NT2/D1 (cell line): ENCODE measurements around the gene PIK3R1.

Experiments used
- DNase-seq: peaks from one replicate; pipeline ENCODE4 v3.0.0-alpha.2; 2011; ENCODE audit warnings: low read depth, low spot score
- H3K27me3 ChIP-seq: 2 replicates; pipeline ENCODE4 v1.6.0; 2011; ENCODE audit warnings: mild to moderate bottlenecking; ENCODE audit not compliant: insufficient read length, insufficient read depth
- H3K36me3 ChIP-seq: 2 replicates; pipeline ENCODE4 v1.6.1; 2011; ENCODE audit warnings: mild to moderate bottlenecking, low read length, mixed read lengths; ENCODE audit not compliant: insufficient read depth, insufficient read length
- H3K4me1 ChIP-seq: 2 replicates; pipeline ENCODE4 v1.5.1; 2011; ENCODE audit not compliant: insufficient read depth, insufficient read length
- H3K4me3 ChIP-seq: 2 replicates; pipeline ENCODE4 v1.5.1; 2011; ENCODE audit warnings: low read depth; ENCODE audit not compliant: insufficient read length
- H3K9ac ChIP-seq: 2 replicates; pipeline ENCODE4 v1.6.0; 2011; ENCODE audit warnings: low read depth; ENCODE audit not compliant: insufficient read length
- H3K9me3 ChIP-seq: 2 replicates; pipeline ENCODE4 v1.5.1; 2011; ENCODE audit warnings: mild to moderate bottlenecking, low read length; ENCODE audit not compliant: insufficient read depth
- SUZ12 ChIP-seq: IDR thresholded peaks from 2 replicates; pipeline ENCODE4 v1.6.1; 2011; ENCODE audit not compliant: insufficient read length, insufficient read depth; ENCODE audit errors: extremely low read depth
- YY1 ChIP-seq: IDR thresholded peaks from 2 replicates; pipeline ENCODE4 v1.6.1; 2011; ENCODE audit not compliant: insufficient read length, insufficient read depth
- ZNF274 ChIP-seq: IDR thresholded peaks from 2 replicates; pipeline ENCODE4 v1.6.1; 2011; ENCODE audit warnings: mild to moderate bottlenecking, low read depth, low read length

PIK3R1 gene

GRCh38 chr5:68247627-68248026 lies 32.1 kb downstream of the PIK3R1 start:
- no peaks in the 10 kb centered on the region for H3K36me3 ChIP-seq

GRCh38 chr5:68248896-68249295 lies 33.3 kb downstream of the PIK3R1 start:
- Histone ChIP-seq H3K9me3 (no peaks in the 10 kb centered on the region), H3K4me3 (no peak overlapping the region), H3K9ac (no peak overlapping the region), H3K4me1 (no peaks in the 10 kb centered on the region), H3K27me3 (no peaks in the 10 kb centered on the region), H3K36me3 (no peaks in the 10 kb centered on the region)
- no peak for TF ChIP-seq SUZ12
- TF ChIP-seq YY1, result no peak
- TF ChIP-seq ZNF274, result no peak
- DNase-seq, result no peak

More at GRCh38 chr5:68247627-68248026, 32.1 kb downstream of the PIK3R1 start:
- no peak for DNase-seq
- no peaks in the 10 kb centered on the region for H3K9me3 ChIP-seq
- no peaks in the 10 kb centered on the region for H3K4me1 ChIP-seq
- no peak overlapping the region for H3K4me3 ChIP-seq
- no peaks in the 10 kb centered on the region for H3K27me3 ChIP-seq
- H3K9ac ChIP-seq, result no peak overlapping the region
- TF ChIP-seq SUZ12 (no peak), YY1 (no peak), ZNF274 (no peak)

- Histone ChIP-seq H3K9me3 (no peaks in the 10 kb centered on the region), H3K9ac (no peak overlapping the region), H3K4me3 (no peak overlapping the region), H3K36me3 (no peaks in the 10 kb centered on the region), H3K27me3 (no peaks in the 10 kb centered on the region), H3K4me1 (no peaks in the 10 kb centered on the region)
- TF ChIP-seq YY1 (no peak), SUZ12 (no peak)
- DNase-seq, result no peak
These were observed 34.0 kb downstream of the PIK3R1 start for GRCh38 chr5:68249520-68249919.

DNA sequence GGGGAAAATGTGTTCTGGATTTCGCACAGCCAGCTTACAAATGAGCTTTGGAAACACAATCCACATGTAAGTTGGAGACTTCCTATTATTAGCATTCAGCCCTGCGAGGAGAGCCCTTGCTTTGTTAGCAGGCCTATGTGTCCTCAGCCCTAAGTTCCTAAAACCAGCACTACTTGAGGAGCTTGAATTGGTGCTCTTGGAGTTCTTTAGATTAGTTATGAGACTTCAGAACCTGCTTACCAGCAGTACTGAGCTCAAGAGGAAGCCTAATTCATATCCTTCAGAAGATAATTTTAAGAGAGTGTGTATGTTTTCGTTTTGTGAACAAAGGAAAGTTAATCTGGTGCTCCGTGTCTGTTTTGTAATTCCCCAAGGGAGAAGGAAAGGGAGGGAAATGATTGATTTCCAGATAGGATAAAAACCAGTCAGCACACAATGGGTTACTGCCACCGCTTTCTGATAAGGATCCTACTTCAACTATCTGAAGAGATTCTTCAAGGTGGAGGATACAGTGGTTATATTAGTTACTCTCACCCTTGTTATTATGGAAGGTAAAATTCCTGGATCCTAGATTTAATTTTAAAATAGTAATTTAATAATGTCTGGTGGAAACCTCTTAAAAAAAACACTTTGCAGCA lies 35.2 kb downstream of the PIK3R1 start:
- Histone ChIP-seq H3K9ac (no peak overlapping the region), H3K36me3 (no peaks in the 10 kb centered on the region), H3K27me3 (no peaks in the 10 kb centered on the region), H3K9me3 (no peaks in the 10 kb centered on the region), H3K4me3 (no peak overlapping the region), H3K4me1 (no peaks in the 10 kb centered on the region)
- no peak for DNase-seq
- TF ChIP-seq SUZ12 (no peak), YY1 (no peak), ZNF274 (no peak)

DNA sequence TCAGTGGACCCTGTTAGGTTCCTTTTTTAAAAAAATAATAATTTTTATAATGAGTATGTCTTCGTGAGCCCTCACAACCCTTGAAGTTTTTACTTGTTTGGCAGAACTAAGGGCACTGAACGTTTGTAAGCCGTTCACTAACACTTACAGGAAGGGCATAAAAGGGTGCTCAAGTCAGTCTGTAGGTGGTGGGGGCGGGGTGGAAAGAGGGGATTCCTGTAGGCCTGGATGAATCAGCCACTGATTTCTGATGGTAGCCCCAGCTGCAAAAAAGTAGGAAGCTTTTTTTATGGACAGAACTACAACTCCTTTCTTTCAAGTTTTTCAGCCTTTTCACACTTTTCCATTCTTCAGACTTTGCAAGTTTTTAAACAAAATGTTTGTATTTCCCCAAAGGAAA lies 35.8 kb downstream of the PIK3R1 start:
- TF ChIP-seq ZNF274, result no peak
- TF ChIP-seq YY1, result no peak
- TF ChIP-seq SUZ12, result no peak
- DNase-seq, result no peak
- no peaks in the 10 kb centered on the region for H3K27me3 ChIP-seq
- no peaks in the 10 kb centered on the region for H3K9me3 ChIP-seq
- no peaks in the 10 kb centered on the region for H3K36me3 ChIP-seq
- H3K4me3 ChIP-seq, result no peak overlapping the region
- no peak overlapping the region for H3K9ac ChIP-seq
- H3K4me1 ChIP-seq, result no peaks in the 10 kb centered on the region

DNA sequence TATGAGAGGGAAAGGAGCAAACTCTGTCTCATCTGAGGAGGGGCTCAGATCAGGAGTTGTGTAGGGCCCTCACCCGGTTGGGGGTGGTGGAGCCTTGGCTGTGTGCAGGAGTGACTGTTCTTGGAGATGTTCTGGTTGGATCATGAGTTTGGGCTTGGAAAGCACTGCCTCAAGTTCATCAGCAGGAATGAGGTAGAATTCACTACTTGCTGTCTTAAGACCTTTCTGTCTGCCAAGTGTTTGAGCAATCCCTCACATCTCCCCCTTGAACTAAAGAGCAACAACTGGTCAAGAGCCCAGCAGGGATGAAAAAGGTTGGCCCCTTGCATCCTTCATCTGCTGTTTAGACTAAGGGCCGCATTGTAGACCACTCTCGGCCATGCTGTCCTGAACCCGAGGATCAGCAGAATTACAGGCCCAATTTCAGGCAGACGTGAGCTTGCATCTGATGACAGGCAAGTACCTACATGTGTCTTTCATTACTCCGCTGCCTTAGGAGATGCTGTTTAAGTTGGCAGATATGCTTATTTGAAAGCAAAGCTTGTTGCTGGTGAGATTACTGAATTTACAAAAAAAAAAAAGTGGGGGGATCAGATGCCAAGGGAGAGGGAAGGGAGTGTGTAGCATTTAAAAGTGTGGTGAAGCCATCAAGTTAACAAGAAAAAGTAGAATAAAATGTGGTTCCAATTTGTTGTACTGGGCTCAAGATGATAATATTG lies 36.4 kb downstream of the PIK3R1 start:
- no peak for TF ChIP-seq ZNF274
- no peak for TF ChIP-seq SUZ12
- TF ChIP-seq YY1, result no peak
- no peaks in the 10 kb centered on the region for H3K36me3 ChIP-seq
- no peak overlapping the region for H3K9ac ChIP-seq
- H3K4me3 ChIP-seq, result no peak overlapping the region
- no peaks in the 10 kb centered on the region for H3K4me1 ChIP-seq
- H3K9me3 ChIP-seq, result no peaks in the 10 kb centered on the region
- H3K27me3 ChIP-seq, result no peaks in the 10 kb centered on the region
- no peak for DNase-seq

- no peak overlapping the region for H3K4me3 ChIP-seq
- peak; percentile 40 for DNase-seq
- no peaks in the 10 kb centered on the region for H3K4me1 ChIP-seq
- H3K27me3 ChIP-seq, result no peaks in the 10 kb centered on the region
- no peaks in the 10 kb centered on the region for H3K9me3 ChIP-seq
- H3K9ac ChIP-seq, result no peak overlapping the region
- H3K36me3 ChIP-seq, result no peaks in the 10 kb centered on the region
- TF ChIP-seq YY1 (no peak), ZNF274 (no peak), SUZ12 (no peak)
These were observed 37.4 kb downstream of the PIK3R1 start for GRCh38 chr5:68252673-68253623.
